Activated naive CD4-positive, alpha-beta T cell (primary cell): ENCODE results near the gene MSH4.
"Not testable (repeated sequence)": the region's sequence is repeated elsewhere in the genome, so short reads cannot be mapped to it uniquely, and the experiment has no call there.

Experiments
- DNase-seq, 4 experiments: peaks; one replicate each; lab custom pipeline; 2025; lab: John Stamatoyannopoulos, UW

MSH4 gene

DNA sequence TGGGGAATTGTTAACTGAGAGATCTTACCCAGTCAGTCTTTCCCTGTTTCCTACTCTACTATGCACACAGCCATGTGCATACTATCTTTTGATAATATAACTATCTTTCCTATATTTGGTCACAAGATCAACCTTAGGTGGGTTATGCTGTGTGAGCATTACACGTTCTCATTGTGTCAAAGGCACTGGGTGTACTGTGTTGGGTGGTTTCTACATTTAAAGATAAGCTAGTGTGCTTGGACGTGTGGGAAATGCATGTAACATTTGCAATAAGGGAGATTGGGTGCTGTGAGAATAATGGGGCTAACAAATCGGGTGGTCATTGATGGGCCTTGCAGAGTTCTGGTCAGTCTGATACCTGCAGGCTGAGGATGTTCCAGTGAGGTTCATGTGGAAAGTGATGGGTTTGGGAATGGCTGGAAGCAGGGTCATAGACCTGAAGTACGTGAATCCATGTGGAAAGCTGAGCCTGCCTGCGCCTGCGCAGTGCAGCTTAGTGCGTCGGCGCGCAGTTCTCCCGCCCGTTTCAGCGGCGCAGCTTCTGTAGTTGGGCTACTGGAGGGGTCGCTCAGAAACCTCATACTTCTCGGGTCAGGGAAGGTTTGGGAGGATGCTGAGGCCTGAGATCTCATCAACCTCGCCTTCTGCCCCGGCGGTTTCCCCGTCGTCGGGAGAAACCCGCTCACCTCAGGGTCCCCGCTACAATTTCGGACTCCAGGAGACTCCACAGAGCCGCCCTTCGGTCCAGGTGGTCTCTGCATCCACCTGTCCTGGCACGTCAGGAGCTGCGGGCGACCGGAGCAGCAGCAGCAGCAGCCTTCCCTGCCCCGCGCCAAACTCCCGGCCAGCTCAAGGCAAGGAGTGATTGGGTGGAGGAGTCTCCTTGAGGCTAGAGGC is at the start of gene MSH4:
Gene MSH4 (plus strand): TSS at position 507 of the 897 bp plus-strand sequence. CDS start 104 bp downstream, at position 611.
- peak in 1 of 4 experiments; percentile 7 for DNase-seq

DNA sequence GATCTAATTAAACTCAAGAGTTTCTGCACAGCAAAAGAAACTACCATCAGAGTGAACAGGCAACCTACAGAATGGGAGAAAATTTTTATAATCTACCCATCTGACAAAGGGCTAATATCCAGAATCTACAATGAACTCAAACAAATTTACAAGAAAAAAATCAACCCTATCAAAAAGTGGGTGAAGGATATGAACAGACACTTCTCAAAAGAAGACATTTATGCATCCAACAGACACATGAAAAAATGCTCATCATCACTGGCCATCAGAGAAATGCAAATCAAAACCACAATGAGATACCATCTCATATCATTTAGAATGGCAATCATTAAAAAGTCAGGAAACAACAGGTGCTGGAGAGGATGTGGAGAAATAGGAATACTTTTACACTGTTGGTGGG is 39.5 kb upstream of the MSH4 start:
- DNase-seq: not testable (repeated sequence)

DNA sequence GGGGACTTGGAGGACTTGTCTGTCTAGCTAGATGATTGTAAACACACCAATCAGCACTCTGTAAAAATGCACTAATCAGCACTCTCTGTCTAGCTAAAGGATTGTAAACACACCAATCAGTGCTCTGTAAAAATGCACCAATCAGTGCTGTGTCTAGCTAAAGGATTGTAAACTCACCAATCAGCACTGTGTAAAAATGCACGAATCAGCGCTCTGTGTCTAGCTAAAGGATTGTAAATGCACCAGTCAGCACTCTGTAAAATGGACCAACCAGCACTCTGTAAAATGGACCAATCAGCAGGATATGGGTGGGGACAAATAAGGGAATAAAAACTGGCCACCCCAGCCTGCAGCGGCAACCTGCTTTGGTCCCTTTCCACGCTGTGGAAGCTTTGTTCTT is 38.1 kb upstream of the MSH4 start:
- not testable (repeated sequence) for DNase-seq

DNA sequence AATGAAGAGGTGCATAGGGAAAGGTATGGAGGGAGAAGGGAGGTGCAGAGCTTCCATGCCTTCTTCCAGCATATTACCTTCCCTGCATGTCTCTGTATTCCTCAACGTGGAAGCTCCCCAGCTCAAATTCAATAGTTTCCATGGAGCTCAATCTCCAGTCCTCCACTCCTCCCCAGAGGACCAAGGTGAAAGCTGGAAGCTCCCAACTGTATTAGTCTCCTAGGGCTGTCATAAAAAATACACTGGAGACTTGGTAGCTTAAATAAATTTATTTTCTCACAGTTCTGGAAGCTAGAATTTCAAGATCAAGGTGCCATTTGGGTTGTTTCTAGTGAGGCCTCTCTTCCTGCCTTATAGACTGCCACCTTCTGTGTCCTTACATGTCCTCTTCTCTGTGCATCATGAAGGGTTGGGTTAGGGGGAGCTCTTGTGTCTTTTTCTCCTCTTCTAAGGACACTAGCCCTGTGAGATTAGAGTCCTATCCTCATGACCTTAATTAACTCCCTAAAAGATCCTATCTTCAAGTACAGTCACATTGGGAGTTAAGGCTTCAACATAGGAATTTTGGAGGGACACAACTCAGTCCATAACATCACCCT is 32.5 kb upstream of the MSH4 start:
- no peak for DNase-seq

DNA sequence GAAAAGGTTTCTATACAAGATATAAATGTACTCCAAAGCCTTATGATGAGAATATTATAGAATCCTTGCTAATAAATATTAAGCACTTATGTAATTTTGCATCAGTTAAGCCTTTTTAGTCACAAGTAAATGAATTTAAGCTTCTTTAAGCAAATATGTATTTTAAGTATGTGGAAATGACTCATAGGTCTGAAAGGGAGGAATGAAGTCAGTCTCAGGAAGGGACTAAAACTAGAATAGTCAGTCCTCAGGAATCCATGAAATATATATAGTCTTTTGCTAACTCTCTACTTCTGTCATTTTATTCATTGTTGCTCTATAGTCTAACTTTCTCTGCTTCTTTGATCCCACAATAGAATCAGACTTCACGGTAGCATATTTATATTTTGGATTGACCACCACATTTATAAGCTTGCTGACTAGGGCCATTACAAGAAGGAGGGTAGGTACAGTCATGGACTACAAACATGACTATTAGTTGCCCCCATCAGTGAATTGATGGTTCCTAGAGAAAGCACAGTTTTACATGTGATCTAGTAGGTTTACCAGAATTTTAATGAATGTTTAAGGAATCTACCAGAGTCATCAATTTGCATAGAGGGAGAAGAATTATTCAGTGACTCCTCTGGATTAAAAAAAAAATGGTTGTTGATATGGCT is 30.9 kb upstream of the MSH4 start:
- DNase-seq: no peak

DNA sequence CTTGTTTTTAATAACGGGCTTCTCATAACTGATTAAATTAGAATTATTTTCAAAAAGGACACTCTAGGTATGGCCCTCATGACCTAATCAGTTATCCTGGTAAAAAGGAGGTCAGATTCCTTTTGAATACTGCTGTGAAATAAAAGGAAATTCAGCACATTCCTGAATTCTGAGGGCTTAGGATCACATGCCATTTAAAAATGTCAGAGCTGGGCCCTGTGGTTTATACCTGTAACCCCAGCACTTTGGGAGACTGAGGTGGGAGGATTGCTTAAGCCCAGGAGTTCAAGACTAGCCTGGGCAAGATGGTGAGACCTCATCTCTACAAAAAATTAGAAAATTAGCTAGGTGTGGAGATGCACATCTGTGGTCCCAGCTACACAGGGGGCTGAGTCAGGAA is 28.7 kb upstream of the MSH4 start:
- DNase-seq: no peak

DNA sequence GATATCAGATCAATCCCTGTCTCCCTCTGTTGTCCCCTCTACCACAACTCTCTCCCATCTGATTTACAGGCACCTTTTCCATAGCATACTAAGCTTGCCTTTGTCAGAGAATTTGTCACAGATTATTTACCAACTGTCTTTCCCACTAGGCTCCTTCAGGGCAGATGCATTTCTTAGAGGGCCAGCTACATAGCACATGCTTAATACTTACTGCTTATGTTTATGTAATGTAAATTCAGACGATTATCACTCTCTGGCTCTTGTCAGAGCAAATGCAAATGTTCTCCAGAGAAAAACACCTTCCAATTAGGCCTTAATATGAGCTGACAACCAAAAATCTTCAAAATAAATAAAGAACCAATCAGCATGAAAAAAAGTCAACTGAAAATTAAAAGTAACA is 25.9 kb upstream of the MSH4 start:
- no peak for DNase-seq

DNA sequence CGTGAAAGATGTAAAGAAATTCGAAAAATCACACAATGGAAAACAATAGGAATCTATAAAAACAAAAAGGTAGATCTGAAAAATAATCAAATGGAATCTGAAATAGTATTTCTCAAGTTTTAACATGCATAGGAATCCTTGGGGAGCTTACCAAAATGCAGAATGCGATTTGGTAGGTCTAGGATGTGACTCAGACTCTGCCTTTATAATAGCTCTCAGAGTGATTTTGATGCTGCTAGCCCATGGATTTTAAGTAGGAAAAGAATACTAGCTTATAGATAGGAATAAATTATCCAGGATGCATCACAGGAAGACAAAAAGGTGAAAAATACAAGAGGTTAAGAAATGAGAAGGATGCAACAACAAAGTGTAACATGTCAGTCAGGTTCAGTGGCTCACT is 24.7 kb upstream of the MSH4 start:
- DNase-seq: no peak

DNA sequence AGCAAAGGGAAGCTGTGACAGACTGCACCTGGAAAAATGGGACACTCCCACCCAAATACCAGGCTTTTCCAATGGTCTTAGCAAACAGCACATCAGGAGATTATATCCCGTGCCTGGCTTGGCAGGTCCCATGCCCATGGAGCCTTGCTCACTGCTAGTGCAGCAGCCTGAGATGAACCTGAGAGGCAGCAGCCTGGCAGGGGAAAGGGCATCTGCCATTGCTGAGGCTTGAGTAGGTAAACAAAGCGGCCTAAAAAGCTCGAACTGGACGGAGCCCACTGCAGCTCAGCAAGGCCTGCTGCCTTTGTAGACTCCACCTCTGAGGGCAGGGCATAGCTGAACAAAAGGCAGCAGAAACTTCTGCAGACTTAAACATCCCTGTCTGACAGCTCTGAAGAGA is 18.9 kb upstream of the MSH4 start:
- not testable (repeated sequence) for DNase-seq

DNA sequence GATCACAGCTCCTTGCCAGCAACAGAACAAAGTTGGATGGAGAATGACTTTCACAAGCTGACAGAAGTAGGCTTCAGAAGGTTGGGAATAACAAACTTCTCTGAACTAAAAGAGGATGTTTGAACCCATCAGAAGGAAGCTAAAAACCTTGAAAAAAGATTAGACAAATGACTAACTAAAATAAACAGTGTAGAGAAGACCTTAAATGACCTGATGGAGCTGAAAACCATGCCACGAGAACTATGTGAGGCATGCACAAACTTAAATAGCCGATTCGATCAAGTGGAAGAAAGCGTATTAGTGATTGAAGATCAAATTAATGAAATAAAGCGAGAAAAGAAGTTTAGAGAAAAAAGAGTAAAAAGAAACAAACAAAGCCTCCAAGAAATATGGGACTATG is 18.0 kb upstream of the MSH4 start:
- not testable (repeated sequence) for DNase-seq

DNA sequence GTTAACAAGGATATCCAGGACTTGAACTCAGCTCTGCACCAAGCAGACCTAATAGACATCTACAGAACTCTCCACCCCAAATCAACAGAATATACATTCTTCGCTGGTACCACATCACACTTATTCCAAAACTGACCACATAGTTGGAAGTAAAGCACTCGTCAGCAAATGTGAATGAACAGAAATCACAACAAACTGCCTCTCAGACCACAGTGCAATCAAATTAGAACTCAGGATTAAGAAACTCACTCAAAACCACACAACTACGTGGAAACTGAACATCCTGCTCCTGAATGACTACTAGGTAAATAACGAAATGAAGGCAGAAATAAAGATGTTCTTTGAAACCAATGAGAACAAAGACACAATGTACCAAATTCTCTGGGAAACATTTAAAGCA is 16.5 kb upstream of the MSH4 start:
- DNase-seq: not testable (repeated sequence)

DNA sequence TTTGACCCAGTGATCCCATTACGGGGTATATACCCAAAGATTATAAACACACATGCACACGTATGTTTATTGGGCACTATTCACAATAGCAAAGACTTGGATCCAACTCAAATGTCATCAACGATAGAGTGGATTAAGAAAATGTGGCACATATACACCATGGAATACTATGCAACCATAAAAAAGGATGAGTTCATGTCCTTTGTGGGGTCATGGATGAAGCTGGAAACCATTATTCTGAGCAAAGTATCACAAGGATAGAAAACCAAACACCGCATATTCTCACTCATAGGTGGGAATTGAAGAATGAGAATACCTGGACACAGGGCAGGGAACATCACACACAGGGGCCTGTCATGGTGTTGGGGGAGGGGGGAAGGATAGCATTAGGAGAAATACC is 12.8 kb upstream of the MSH4 start:
- DNase-seq: not testable (repeated sequence)

DNA sequence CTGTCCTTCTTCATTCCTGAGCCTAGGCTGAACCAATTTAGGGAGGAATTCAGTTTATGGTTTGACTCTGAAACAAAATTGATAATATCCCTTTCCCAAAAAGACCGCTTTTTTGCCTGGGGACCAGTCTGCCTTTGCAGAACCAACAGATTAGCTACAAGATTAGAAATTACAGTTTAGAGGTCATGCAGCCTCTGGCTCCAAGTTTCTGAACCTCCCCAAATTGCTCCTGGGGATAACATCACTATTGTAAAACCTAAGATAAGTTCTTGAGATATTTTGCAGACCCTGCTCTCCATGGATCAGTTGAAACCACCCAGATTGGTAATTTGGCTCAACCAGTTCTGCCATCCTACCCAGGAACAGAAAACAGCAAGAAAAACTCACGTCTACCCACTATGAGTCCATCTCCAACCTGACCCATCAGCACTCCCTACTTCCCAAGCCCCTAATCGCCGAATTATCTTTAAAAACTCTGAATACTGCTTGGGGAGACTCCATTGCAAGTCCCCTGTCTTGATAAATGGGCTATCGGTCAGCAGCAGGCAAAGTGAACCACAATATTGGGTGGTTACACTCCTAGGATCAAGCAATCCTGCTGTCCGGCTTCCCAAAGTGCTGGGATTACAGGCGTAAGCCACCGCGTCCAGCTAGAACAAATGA is 11.2 kb upstream of the MSH4 start:
- no peak for DNase-seq

DNA sequence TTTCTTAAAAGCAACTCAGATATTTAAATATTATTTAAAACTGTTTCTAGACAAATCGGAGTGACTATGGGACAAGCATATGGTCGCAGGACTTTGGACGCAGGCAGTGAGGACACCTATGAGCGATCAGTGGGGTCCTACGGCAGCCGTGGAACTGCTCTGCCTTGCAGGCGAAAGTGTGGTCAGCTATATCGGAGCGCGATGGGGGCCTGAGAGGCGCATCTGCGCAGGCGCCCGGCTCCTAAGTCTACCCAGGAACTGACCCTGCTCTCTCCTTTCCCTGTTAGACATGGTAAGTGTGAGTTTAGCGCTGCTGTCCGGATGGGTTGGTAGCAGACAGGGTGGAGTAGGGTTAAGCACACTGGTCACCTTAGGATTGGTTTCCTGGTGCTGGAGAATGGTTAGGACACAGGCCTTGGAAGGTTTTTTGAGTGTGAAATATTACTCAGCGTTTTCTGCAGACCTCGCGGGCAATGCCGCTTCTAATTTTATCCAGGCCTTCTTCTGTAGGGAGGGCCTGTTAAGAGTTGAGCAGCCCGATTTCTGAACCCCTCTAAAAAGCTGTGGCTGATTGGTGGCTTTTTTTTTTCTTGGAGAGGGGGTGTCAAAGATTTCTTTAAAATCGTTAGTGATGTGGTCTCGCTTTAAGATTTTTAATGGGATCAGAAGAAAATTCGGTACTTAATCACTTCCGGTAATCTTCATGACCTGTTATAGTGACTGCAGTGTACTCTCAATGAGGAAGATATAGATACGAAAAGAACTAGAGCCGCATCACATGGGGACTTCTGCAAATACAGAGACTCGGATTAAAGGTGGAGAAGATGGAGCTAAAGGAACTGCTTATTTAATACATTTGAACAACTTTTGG is 10.5 kb upstream of the MSH4 start, which contains the start of gene RABGGTB:
Gene RABGGTB (plus strand): TSS at position 274 of the 871 bp plus-strand sequence. CDS start 16 bp downstream, at position 290.
- DNase-seq: peak; percentile 73 to 88 (median 84)

DNA sequence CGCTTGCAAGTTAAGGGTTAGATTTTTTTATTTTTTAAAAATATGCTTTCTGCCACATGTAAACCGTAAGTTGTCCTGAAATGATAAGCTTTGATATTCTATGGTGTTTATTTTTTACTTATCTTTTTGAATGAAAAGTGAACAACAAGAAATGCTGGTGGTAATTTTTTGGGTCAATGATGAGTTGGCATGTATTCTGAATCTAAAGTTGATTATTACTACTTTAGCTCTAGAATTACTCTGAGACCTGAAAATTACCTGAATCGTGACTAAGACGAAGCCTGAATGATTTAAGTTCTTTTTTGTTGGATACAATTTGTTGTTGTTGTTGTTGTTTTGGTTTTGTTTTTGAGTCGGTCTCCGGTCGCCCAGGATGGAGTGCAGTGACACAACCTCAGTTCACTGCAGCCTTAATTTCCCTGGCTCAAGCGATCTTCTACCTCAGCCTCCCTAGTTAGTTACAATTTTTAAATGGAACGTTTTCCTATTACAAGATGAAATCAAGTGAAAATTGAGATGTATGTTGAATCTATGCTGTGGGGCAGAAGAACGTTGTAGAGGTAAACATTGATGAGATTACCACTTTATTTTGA is 9.7 kb upstream of the MSH4 start:
- DNase-seq: no peak

DNA sequence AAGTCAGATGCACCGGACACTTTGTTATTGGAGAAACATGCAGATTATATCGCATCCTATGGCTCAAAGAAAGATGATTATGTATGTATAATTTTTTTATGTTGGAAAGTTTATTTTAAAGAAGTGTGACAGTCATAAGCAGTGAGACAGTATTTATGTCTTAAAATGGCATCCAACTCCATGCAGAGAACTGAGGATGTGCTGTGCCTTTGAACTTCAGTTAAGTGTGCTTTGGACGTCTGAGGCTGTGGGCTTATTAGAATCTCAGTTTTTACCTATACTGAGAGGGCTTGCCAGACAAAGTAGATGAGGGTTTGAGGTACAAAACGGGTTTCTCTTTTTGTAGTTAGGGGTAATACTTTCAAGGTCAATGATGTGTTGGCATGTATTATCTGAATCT is 9.2 kb upstream of the MSH4 start:
- no peak for DNase-seq

DNA sequence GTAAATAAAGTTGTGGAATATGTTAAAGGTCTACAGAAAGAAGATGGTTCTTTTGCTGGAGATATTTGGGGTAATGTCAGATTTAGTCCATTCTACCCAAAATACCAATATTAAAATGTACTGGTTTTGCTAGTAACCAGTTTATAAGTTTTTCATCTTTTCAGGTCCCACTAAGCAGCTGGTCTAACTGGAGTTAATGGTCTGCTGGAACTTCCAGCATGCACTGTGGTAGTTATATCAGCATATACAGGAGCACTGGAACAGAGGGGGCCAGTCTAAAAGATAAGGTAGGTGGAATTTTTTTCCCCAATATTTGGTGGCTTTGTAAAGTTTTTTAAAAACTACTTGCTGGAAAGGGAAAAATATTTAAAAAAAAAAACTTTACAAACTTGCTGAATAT is 6.7 kb upstream of the MSH4 start:
- no peak for DNase-seq

DNA sequence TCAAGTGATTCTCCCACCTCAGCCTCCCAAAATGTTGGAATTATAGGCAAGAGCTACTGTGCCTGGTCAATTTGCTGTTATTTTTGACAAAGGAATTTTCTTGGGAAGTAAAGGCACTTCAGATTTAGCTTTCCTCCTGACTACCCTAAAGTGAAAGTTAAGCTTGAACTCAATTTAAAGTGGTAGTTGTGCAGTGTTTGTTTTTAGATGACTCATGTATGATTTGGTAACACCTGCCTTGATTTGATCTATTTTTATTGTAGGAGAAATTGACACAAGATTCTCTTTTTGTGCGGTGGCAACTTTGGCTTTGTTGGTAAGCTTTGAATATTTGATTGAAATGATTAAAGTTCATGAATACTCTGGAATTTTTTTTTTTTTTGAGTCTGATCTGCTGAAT is 5.7 kb upstream of the MSH4 start:
- DNase-seq: no peak

DNA sequence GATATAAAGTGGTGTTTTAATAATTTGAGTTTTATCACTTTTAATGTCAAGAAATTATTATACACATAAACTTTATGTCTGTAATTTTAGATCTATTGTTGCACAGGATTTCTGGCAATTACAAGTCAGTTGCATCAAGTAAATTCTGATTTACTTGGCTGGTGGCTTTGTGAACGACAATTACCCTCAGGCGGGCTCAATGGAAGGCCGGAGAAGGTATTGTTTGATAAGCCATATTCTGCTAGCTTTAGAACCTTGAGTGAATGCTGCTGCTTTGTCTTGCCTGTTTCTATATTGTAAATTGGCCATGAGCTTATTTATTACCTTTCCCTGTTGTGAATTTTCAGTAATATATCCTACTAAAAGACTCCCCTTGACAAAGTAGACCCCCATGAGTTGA is 4.6 kb upstream of the MSH4 start:
- no peak for DNase-seq

DNA sequence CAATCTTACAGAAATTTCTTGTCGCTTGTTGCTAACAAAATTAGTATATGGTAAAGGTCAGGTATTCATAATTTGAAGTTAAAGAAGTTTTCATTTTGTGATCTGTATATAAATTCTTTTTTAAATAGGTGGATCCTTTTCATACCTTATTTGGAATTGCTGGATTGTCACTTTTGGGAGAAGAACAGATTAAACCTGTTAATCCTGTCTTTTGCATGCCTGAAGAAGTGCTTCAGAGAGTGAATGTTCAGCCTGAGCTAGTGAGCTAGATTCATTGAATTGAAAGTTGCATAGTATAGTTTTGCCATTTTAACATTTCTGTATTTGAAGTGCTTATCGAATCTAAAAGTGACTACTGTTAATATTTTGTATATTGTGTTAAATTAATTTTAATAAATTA is 2.3 kb upstream of the MSH4 start:
- DNase-seq: no peak

DNA sequence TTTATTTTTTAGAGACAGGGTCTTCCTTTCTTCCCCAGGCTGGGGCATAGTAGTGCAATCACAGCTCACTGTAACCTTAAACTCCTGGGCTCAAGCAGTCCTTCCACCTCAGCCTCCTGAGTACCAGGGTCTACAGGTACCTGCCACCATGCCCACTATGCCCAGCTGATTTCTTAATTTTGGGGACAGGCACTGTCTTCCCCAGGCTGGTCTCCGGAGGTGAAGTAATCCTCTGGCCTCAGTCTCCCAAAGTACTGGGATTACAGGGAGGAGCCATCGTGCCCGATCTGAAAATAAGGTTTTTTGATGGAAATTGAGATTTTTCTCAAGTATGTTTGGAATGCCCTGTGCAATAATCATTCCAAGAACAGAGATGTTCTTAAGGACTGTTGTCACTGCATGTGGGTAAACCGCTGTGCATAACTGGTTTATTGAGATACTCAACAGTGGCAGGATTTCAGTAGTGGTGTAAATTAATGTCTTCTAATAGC is 934 bp upstream of the MSH4 start:
- DNase-seq: no peak
